Activated naive CD8-positive, alpha-beta T cell treated with anti-CD3 and anti-CD28 coated beads, Interleukin-2, amount 10 ng/mL, durations not matched to agents 7 days and 5 days (primary cell): Measurements from ENCODE around the gene RPP30. TPM values are rescaled to one million over a fixed set of nuclear protein-coding genes. Genes with fewer than 3 reads are reported as not detected.
"Not testable (repeated sequence)": the region's sequence is repeated elsewhere in the genome, so short reads cannot be mapped to it uniquely, and the experiment has no call there.

Experiments used
- ATAC-seq: fragments of 150-1000 bp; cut with Tn5 transposase; one replicate; pipeline ENCODE4 v1.10.0; 2021; ENCODE audit warnings: low read depth, moderate library complexity
- POLR2A ChIA-PET: fragments of 350-600 bp; sonication (Branson Sonifier 250); formaldehyde crosslinking; loops from one replicate; lab custom pipeline; 2021; ENCODE audit warnings: antibody characterized with exemption; lab: Charles Lee
- DNase-seq: peaks from one replicate; pipeline ENCODE4 v3.0.0; 2021
- H3K27ac Mint-ChIP-seq: one replicate; pipeline ENCODE4 v1.8.0; 2022; ENCODE audit warnings: mild to moderate bottlenecking, mixed read lengths
- H3K27me3 Mint-ChIP-seq: one replicate; pipeline ENCODE4 v1.8.0; 2022; ENCODE audit warnings: mild to moderate bottlenecking, moderate library complexity, mixed read lengths
- H3K36me3 Mint-ChIP-seq: one replicate; pipeline ENCODE4 v1.8.0; 2021; ENCODE audit warnings: mild to moderate bottlenecking, mixed read lengths
- H3K4me1 Mint-ChIP-seq: one replicate; pipeline ENCODE4 v1.8.0; 2021; ENCODE audit warnings: mixed read lengths
- H3K4me3 Mint-ChIP-seq: one replicate; pipeline ENCODE4 v1.8.0; 2022; ENCODE audit warnings: mild to moderate bottlenecking, moderate library complexity, mixed read lengths
- H3K9me3 Mint-ChIP-seq: one replicate; pipeline ENCODE4 v1.8.0; 2021; ENCODE audit warnings: mixed read lengths
- total RNA-seq, 2 experiments: library from RNA; stranded (reverse); gene quantifications; one replicate each; pipeline ENCODE4 v1.2.3, GENCODE V29; 2021

Gene RPP30
- total RNA-seq, 2 experiments from 2014 or later, result 36.5 to 41.4 TPM

- Mint-ChIP-seq H3K36me3 (no peaks in the 10 kb centered on the region), H3K4me1 (peaks cover 7% of the 10 kb centered on the region), H3K27me3 (peaks cover 53% of the 10 kb centered on the region), H3K9me3 (no peaks in the 10 kb centered on the region), H3K4me3 (no peak overlapping the region), H3K27ac (no peak overlapping the region)
- DNase-seq (no peak), ATAC-seq (no peak)
- POLR2A ChIA-PET, result no interaction called here
Observed at GRCh38 chr10:90930070-90930837, 58.5 kb downstream of the RPP30 start.

GRCh38 chr10:90930971-90931871 is 59.4 kb downstream of the RPP30 start:
- Mint-ChIP-seq H3K9me3 (no peaks in the 10 kb centered on the region), H3K36me3 (no peaks in the 10 kb centered on the region), H3K27me3 (peaks cover 53% of the 10 kb centered on the region), H3K4me3 (no peak overlapping the region), H3K4me1 (peaks cover 12% of the 10 kb centered on the region), H3K27ac (no peak overlapping the region)
- POLR2A ChIA-PET, result no interaction called here
- ATAC-seq, result no peak
- no peak for DNase-seq

- Mint-ChIP-seq H3K4me3 (peak overlapping the region; percentile 18), H3K27me3 (peaks cover 24% of the 10 kb centered on the region), H3K27ac (no peak overlapping the region), H3K36me3 (no peaks in the 10 kb centered on the region), H3K4me1 (peaks cover 14% of the 10 kb centered on the region), H3K9me3 (no peaks in the 10 kb centered on the region)
- DNase-seq, result no peak
- no peak for ATAC-seq
- POLR2A ChIA-PET, result no interaction called here
Observed at GRCh38 chr10:90935581-90936275, 64.0 kb downstream of the RPP30 start.

GRCh38 chr10:90936276-90936659 is 64.5 kb downstream of the RPP30 start:
- ATAC-seq, result no peak
- Mint-ChIP-seq H3K36me3 (no peaks in the 10 kb centered on the region), H3K9me3 (no peaks in the 10 kb centered on the region), H3K27ac (no peak overlapping the region), H3K27me3 (peaks cover 18% of the 10 kb centered on the region), H3K4me1 (peaks cover 13% of the 10 kb centered on the region), H3K4me3 (no peak overlapping the region)
- DNase-seq, result no peak
- POLR2A ChIA-PET, result no interaction called here

- Mint-ChIP-seq H3K36me3 (no peaks in the 10 kb centered on the region), H3K4me1 (peaks cover 14% of the 10 kb centered on the region), H3K9me3 (no peaks in the 10 kb centered on the region), H3K27ac (no peak overlapping the region), H3K4me3 (no peak overlapping the region), H3K27me3 (peaks cover 10% of the 10 kb centered on the region)
- DNase-seq, result no peak
- ATAC-seq, result no peak
- POLR2A ChIA-PET, result no interaction called here
Observed at GRCh38 chr10:90937645-90938258, 66.0 kb downstream of the RPP30 start.

GRCh38 chr10:90939116-90939515 is 67.3 kb downstream of the RPP30 start:
- Mint-ChIP-seq H3K4me1 (peaks cover 19% of the 10 kb centered on the region), H3K36me3 (no peaks in the 10 kb centered on the region), H3K27ac (no peak overlapping the region), H3K4me3 (no peak overlapping the region), H3K27me3 (no peaks in the 10 kb centered on the region), H3K9me3 (no peaks in the 10 kb centered on the region)
- no peak for ATAC-seq
- no peak for DNase-seq
- POLR2A ChIA-PET, result no interaction called here

GRCh38 chr10:90939648-90940047 is 67.9 kb downstream of the RPP30 start:
- H3K27me3 Mint-ChIP-seq, result no peaks in the 10 kb centered on the region
- no peak for DNase-seq
- H3K27ac Mint-ChIP-seq, result no peak overlapping the region
- POLR2A ChIA-PET, result no interaction called here
- H3K4me1 Mint-ChIP-seq, result peaks cover 19% of the 10 kb centered on the region
- no peaks in the 10 kb centered on the region for H3K9me3 Mint-ChIP-seq
- no peak overlapping the region for H3K4me3 Mint-ChIP-seq
- no peaks in the 10 kb centered on the region for H3K36me3 Mint-ChIP-seq
- no peak for ATAC-seq

GRCh38 chr10:90942980-90943379 is 71.2 kb downstream of the RPP30 start:
- peak overlapping the region; percentile 47 for H3K27ac Mint-ChIP-seq
- peaks cover 25% of the 10 kb centered on the region for H3K4me1 Mint-ChIP-seq
- H3K9me3 Mint-ChIP-seq, H3K27me3 Mint-ChIP-seq, DNase-seq, H3K4me3 Mint-ChIP-seq, H3K36me3 Mint-ChIP-seq, ATAC-seq: not testable (repeated sequence)
- POLR2A ChIA-PET, result interaction anchor here (0.7 kb wide), 1 partner anchor 31 kb away, joined by 3 read pairs; no protein-coding TSS in a partner anchor

- Mint-ChIP-seq H3K4me1 (peaks cover 25% of the 10 kb centered on the region), H3K4me3 (no peak overlapping the region), H3K9me3 (peaks cover 2% of the 10 kb centered on the region), H3K27ac (peak overlapping the region; percentile 18), H3K27me3 (no peaks in the 10 kb centered on the region), H3K36me3 (peaks cover 4% of the 10 kb centered on the region)
- POLR2A ChIA-PET, result no interaction called here
- ATAC-seq (no peak), DNase-seq (no peak)
Observed at GRCh38 chr10:90944749-90945148, 73.0 kb downstream of the RPP30 start.

GRCh38 chr10:90945491-90946070 is 73.8 kb downstream of the RPP30 start:
- DNase-seq (no peak), ATAC-seq (no peak)
- peaks cover 8% of the 10 kb centered on the region for H3K9me3 Mint-ChIP-seq
- no peak overlapping the region for H3K4me3 Mint-ChIP-seq
- no peaks in the 10 kb centered on the region for H3K27me3 Mint-ChIP-seq
- H3K36me3 Mint-ChIP-seq, result peaks cover 9% of the 10 kb centered on the region
- POLR2A ChIA-PET, result no interaction called here
- peaks cover 23% of the 10 kb centered on the region for H3K4me1 Mint-ChIP-seq
- H3K27ac Mint-ChIP-seq, result no peak overlapping the region

GRCh38 chr10:90947030-90947960 is 75.5 kb downstream of the RPP30 start:
- POLR2A ChIA-PET, result interaction anchor here (0.8 to 1.3 kb wide), 2 partner anchors 13 to 216 kb away, joined by 3 read pairs; no protein-coding TSS in a partner anchor
- Mint-ChIP-seq H3K27me3 (peaks cover 1% of the 10 kb centered on the region), H3K4me3 (peak overlapping the region; percentile 69), H3K9me3 (peaks cover 10% of the 10 kb centered on the region), H3K27ac (peak overlapping the region; percentile 90), H3K36me3 (peaks cover 12% of the 10 kb centered on the region), H3K4me1 (peaks cover 23% of the 10 kb centered on the region)
- DNase-seq, result peak; percentile 45
- peak; percentile 98 for ATAC-seq
